LNCAP (cell line): ENCODE results near the gene CDRT4.

Source experiments
- CTCF ChIP-seq: fragments of 450-650 bp; IDR thresholded peaks from 2 replicates; pipeline ENCODE4 v1.5.1; 2017; ENCODE audit warnings: mild to moderate bottlenecking

Gene CDRT4

DNA sequence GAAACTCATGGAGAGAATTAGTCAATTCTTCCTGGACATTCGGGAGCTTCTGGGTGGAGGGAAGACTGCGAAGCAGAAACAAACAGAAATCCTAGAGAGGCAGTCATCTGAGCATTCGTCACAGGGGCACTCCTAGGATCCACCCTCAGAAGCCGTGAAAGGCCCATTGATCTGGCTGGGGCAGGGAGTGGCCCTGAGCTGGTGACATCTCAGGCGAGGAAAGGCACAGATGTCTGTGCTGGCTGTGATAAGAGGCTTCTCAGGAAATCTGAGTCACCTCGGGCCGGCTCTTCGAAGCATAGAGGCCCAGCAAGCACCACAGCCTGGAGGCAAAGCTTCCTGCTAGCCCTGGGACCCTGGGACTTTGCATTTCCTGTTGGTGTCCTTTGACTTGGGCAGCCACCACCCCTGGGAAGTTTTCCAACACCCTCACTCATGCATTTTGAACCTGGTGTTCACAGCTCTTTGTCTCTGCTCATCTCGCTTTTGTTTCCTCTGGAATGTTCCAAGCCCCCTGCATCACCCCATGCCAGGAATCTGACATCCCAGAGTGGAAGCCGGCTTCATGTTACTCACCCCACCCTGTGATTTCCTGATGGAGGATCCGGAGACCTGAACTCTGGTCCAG is 23.3 kb upstream of the CDRT4 start:
- no peak for TF ChIP-seq CTCF

DNA sequence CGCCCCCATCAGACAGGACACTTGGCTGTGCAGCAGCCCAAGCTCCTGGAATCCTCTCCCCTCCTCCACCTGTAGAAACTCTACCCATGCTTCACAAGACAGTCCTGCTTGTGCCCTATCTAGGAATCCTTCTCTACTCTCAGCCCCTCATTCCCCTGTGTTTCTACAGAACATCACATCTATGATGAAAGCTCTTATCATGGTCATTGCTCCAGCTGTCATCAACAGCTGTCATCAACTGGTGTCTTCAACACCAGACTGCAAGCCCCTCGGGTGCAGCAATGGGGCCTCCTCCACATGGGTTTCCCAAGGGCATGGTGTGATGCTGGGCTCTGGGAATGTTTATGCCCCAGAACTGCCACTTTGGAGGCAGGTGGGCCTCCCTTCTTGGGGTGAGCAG is 21.1 kb upstream of the CDRT4 start:
- no peak for TF ChIP-seq CTCF

DNA sequence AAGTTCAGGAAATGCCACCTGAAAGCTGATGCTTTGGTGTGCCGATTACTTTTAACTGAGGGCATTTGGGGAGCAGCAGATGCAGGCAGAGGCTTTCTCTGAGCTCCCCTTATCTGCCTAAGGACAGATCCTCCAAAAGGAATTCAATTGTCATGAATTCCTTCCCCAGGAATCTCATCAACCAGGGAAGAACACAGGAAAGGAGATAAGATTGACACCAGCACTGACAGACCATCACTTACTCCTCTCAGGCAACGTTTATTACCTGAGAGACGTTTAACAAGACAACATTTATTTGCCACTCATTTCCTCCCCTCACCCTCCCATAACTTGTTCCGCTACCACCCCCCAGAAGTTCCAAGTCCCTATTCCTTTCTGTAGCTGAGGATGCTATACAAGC is 17.6 kb upstream of the CDRT4 start:
- no peak for TF ChIP-seq CTCF

DNA sequence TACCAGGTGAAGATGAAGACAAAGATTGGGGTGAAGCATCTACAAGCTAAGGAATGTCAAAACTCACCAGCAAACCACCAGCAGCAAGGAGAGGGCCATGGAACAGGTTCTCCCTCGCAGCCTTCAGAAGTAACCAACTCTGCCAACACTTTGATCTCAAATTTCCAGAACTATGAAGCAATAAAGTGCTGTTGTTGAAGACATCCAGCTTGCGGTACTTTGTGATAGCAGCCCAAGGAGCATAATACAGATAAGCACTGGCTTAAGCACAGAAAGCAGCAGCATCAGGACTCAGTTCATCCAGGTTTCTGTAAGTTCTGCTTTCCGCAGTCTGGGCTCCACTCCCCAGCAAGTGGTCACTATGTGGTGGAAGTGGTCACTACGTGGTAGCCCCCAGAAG is 16.0 kb upstream of the CDRT4 start:
- TF ChIP-seq CTCF: no peak

- no peak for TF ChIP-seq CTCF
Measured at GRCh38 chr17:15482476-15482875, 15.1 kb upstream of the CDRT4 start.

DNA sequence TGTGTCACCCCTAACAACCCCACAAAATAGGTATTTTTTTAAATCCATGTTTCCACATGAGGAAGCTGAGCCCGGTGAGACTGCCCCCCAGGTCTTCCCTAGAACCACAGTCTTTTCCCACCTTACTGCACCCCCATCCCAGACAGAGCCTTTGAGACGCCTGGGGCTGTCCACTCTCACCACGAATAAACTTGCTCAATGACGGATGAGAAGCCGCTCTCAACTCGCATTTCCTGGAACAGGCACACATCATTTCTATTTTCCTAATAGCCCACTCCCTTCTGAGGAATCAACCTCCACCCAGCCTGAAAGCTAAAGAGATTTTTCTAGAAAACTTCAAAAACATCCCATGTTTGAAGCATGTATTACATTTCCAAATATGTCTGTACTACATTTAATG is 14.1 kb upstream of the CDRT4 start:
- no peak for TF ChIP-seq CTCF

GRCh38 chr17:15480204-15480603 is 12.8 kb upstream of the CDRT4 start:
- no peak for TF ChIP-seq CTCF

GRCh38 chr17:15479703-15480102 is 12.3 kb upstream of the CDRT4 start:
- no peak for TF ChIP-seq CTCF
